Lung microvascular endothelial cell (primary cell): Measurements from ENCODE around the gene LIN28A. TPM values are rescaled to one million over a fixed set of nuclear protein-coding genes. Genes with fewer than 3 reads are reported as not detected.
"Not testable (repeated sequence)": the region's sequence is repeated elsewhere in the genome, so short reads cannot be mapped to it uniquely, and the experiment has no call there.

Experiments used
- DNase-seq, 2 donors: peaks; one replicate each; pipeline versions ENCODE4 v3.0.0 to v3.0.0-alpha.2; 2010; ENCODE audit warnings: low read depth in 2 of 2
- total RNA-seq: library from RNA; depleted of rRNA; stranded (reverse); fragments of >200 nt; gene quantifications from 2 replicates; pipeline ENCODE4 v1.2.1, GENCODE V29; 2014

The LIN28A gene
- not detected in 2 replicates for total RNA-seq

DNA sequence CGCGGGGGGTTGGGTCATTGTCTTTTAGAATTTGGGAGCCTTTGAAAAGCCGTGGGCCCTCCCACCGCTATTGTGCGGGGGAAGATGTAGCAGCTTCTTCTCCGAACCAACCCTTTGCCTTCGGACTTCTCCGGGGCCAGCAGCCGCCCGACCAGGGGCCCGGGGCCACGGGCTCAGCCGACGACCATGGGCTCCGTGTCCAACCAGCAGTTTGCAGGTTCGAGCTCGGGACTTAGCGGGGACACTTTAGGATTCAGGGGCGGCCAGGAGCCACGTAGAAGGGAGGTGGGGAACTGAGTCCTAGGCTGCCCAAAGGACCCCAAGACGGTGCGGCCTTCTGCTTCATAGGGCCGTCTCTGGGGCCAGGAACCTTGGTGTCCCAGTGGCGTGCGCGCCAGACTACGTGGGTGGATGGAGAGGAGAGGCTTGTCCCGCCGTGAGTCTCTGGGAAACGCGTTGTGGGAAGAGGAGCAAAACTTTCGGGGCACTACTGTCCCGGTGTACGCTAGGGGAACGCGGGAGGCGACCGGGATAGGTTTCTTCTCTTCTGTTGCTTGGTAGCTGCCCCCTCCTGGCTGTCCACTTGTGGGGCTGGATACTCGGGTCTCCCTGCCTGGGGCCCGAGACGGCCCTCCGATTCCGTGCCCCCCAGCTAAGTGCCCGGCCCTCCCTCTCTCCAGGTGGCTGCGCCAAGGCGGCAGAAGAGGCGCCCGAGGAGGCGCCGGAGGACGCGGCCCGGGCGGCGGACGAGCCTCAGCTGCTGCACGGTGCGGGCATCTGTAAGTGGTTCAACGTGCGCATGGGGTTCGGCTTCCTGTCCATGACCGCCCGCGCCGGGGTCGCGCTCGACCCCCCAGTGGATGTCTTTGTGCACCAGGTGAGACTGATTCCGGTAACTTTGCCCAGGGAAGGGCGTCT, at the start of gene LIN28A:
Gene LIN28A, plus strand, starts transcription at position 112 of the 918 bp plus-strand sequence. Its CDS starts 75 bp downstream, at position 187.
- no peak for DNase-seq

GRCh38 chr1:26361605-26362122, 49.0 kb upstream of the LIN28A start:
- DNase-seq, result no peak

- no peak for DNase-seq
Observed at GRCh38 chr1:26362331-26362730, 48.3 kb upstream of the LIN28A start.

DNA sequence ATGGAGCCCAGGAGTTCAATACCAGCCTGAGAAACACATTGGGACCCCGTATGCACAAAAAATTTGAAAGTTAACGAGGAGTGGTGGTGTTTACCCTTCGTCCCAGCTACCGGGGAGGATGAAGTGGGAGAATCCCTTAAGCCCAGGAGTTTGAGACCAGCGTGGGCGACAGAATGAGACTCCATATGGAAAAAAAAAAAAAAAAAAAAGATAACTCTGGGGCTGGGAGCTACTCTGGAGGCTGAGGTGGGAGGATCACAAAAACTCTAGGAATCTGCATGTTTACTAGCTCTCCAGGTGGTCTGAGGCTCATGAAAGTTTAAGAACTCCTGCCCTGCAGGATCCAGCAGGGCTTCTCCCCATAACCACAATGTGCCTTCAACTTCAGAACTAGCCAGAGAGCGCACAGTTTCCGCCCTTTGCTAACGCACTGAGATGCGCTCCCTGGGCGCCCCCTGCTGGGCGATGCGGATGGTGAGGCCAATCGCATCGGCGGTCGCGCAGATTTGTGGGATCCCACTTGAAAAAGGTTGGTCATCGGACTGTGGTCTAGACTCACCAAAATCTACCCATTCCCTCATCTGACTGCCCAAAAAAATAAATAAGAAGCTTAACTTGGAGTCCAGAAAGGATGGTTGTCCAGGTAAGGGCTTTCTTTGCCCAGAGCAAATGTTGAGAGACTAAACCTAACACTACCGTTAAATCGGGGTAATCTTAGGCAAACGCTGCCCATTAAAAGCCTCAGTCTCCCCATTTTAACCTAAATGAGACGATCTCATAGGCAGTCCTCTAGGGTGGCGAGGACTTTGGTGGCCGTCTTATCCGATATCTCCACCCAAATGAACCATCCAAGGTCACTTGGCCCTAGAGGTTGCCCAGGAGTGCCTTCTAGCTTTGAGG, 46.8 kb upstream of the LIN28A start:
- DNase-seq, result peak; percentile 68 to 77

- DNase-seq, result peak in 1 of 2 donors; percentile 32
Observed at GRCh38 chr1:26364956-26365355, 45.7 kb upstream of the LIN28A start.

- DNase-seq, result no peak
Observed at GRCh38 chr1:26367441-26367840, 43.2 kb upstream of the LIN28A start.

DNA sequence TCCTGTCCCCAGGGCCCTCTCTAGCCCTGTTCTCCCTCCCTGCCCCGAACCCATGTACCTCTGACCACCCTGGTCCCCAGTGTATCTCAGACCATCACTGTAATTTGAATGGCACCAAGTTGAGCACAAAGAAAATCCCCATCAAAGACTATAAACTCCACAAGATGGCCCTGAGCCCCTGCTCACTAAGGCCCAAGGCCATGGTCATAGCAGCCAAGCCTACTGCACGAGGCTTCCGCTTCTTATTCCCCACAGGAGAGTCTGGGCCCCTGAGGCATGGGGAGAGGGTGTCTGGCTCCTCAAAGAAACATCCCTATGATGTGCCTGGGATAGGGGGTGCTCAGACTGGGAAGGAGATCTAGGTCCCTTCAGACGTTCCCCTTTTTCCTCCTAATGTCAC, 42.6 kb upstream of the LIN28A start:
- DNase-seq, result no peak

DNA sequence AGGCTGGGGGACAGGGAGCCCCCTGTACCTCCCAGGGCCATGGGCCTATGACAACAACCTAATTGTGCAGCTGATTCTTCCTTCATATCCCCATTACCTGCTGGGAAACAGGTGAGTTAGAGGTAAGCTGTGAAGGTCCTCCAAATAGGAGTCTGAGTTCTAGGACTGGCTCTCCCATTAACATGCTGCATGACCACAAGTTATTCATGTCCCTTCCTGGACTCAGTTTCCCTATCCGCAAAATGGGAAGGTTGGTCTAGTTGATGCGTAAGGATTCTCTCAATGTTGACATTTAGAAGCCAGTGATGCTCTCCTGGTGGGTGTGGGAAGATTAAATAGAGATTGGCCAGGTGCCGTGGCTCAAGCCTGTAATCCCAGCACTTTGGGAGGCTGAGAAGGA, 42.1 kb upstream of the LIN28A start:
- DNase-seq, result no peak

- DNase-seq, result no peak
Observed at GRCh38 chr1:26370591-26371382, 39.8 kb upstream of the LIN28A start.

DNA sequence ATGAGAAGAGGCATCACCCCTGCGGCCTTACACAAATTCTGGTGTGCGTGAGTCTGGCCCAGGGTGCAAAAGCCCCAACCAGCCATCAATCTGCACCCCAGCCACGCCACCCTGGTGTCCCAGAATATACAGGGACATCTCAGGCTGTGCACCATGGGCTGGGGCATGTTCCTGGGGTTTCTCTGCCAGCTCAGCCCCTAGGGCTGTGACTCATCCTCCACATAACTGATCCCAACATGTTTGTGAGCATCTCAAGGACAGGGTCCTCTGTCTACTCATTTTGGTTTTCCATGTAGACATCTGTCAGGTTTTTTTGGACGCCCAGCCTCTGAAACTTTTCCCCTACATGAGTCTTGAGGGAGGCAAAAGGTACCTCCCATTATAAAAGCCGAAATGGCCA, 38.6 kb upstream of the LIN28A start:
- DNase-seq, result no peak

DNA sequence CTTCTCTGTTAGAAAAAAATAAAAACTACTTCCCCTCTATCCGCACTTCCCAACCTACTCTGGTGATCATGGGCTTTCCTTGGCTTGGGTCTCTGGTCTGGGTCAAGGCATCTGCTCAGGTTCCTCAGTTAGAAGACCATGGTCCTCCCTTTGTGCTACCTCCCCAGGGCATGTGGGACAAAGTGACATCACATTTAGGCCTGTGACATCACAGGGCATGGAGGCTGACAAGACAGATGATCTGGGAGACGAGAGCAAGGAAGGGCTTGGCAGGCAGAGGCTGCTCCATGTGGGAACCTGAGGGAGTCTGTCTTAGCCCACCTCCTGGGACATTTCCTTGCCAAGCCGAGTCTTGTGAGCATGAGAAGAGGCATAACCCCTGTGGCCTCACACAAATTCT, 38.0 kb upstream of the LIN28A start, which contains the start of gene ZNF683:
Gene ZNF683, minus strand, starts transcription at position 140 of the 400 bp plus-strand sequence. CDS start 4,179 bp downstream, outside the sequence.
- not testable (repeated sequence) for DNase-seq

- no peak for DNase-seq
Observed at GRCh38 chr1:26373281-26373680, 37.3 kb upstream of the LIN28A start.

DNA sequence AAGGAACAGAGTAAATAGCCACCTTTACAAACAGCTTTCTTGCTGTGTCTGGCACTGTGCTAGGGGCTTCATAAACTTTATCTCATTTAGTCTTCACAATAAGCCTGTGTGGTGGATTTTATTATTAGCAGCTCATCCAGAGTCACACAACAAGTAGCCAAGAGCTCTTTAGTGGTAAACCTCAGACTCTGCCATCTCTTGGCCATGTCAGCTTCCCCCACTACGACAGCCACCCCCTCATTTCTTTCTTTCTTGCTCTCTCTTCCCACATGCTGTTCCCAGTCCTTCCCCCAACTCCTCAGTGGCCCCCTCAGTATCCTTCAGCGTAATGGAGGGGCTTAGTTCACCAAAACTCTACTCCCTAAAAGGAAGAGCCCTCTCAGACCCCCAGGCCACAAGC, 36.8 kb upstream of the LIN28A start:
- no peak for DNase-seq

DNA sequence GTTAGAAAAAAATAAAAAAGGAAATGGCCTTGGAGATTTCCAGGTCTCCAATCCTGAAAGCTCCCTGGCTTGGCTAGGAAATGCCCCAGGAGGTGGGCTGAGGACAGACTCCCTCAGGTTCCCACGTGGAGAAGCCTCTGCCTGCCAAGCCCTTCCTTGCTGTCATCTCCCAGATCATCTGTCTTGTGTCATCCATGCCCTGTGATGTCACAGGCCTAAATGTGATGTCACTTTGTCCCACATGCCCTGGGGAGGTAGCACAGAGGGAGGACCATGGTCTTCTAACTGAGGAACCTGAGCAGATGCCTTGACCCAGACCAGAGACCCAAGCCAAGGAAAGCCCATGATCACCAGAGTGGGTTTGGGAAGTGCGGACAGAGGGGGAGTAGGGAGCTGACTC, 36.3 kb upstream of the LIN28A start:
- not testable (repeated sequence) for DNase-seq

DNA sequence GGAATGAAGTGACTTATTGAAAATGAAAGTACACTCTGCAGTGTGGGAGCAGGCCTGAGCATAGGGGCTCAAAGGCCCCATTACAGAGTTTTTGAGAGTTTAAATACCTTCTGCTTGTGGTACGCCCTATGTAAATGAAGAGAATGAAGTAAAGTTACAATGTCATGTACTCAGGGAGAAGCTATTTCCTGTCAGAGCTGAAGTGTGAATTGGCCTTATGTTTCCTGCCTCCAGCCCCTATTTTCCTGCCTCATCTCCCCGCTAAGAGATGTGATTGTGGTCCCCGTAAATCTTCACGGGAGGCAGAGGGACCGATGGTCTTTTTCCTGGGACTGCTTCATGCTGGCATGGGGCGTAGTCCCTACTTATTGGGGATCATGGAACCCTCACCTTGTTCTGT, 35.5 kb upstream of the LIN28A start:
- DNase-seq, result peak; percentile 28 to 48

- DNase-seq, result no peak
Observed at GRCh38 chr1:26376050-26376449, 34.6 kb upstream of the LIN28A start.

DNA sequence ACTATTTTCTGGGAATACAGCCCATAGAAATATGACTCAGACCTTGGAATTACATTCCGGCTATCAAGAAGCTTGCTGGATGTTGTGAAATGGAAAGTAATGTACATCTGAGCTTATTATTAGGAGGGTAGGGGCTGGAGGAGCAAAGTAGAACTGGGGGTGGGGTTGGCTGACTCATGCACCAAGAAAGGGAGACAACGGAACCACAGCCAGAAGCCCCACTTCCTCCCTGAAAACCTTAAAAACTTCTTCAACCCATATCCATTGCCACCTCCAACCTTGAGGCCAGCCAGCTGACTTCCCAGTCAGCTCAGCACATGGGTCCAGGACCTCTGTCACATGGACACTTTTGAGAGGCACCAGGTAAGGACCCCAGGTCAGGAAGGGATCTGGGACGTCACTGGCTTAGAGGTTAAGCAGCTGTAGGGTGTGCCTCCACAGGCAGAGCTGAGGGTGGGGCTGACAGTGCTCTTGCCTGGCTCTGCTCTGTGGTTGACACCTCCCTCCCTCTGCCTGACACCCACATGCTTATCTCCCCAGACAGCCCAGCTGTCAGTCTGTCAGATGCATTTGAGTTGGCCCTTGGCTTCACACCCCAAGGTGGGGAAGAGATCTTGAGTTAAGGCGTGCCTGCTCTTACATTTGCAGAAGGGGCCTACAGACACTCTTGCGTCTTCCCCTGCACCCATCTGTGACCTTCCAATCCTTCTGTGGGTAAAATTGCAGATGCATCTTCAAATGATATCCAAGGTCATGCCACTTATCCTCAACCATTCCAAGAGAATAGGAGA, 32.3 kb upstream of the LIN28A start:
- DNase-seq, result peak; percentile 38 to 80

- no peak for DNase-seq
Observed at GRCh38 chr1:26378879-26379251, 31.8 kb upstream of the LIN28A start.

- DNase-seq, result no peak
Observed at GRCh38 chr1:26384076-26384475, 26.5 kb upstream of the LIN28A start.

DNA sequence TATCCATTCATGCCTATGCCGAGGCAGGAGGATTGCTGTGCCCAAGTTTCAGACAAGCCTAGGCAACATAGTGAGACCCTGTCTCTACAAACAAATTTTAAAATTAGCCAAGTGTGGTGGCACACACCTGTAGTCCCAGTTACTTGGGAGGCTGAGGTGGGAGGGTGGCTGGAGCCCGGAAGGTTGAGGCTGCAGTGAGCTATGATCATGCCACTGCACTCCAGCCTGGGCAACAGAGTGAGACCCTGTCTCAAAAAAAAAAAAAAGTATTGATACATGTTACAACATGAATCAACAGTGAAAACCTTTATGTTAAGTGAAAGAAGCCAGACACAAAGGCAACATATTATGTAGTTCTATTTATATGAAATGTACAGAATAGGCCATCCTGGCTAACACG, 25.6 kb upstream of the LIN28A start:
- not testable (repeated sequence) for DNase-seq
